ENCODE results near the gene DYNLL2. TPM values are rescaled to one million over a fixed set of nuclear protein-coding genes. Genes with fewer than 3 reads are reported as not detected.

Gene DYNLL2
- total and polyA plus RNA-seq, 10 donors: 9.9 to 29.7 (median 22.9) TPM

GRCh38 chr17:58049533-58049932 is 33.7 kb upstream of the DYNLL2 start:
- WGBS, 5 donors: 87 to 98% (median 94%) methylated on average over 4 of the region's 4 CpGs
- TF ChIP-seq CTCF (IDR thresholded peaks at IDR 0.05 in 8 of 11, conservative IDR thresholded peaks at IDR 0.05 in 3 of 11) (no peak), POLR2AphosphoS5 (IDR thresholded peaks at IDR 0.05) (no peak), POLR2A (IDR thresholded peaks at IDR 0.05) (no peak)
- DNase-seq: no peak
- Histone ChIP-seq H3K4me3 (no peak overlapping the region), H3K27ac (no peak overlapping the region), H3K27me3 (replicated peaks in 1 of 7) (peaks cover 0 to 14% (median 0%) of the 10 kb centered on the region in 7 donors), H3K36me3 (no peaks in the 10 kb centered on the region), H3K4me1 (no peaks in the 10 kb centered on the region), H3K9me3 (no peaks in the 10 kb centered on the region)
- intact Hi-C loops (cut with DNase I; ENCODE audit: low total_unique reads): no loop called here

- no peak for DNase-seq
- Histone ChIP-seq H3K4me1 (no peaks in the 10 kb centered on the region), H3K9me3 (no peaks in the 10 kb centered on the region), H3K27ac (no peak overlapping the region), H3K4me3 (no peak overlapping the region), H3K27me3 (replicated peaks in 1 of 7) (peaks cover 0 to 10% (median 0%) of the 10 kb centered on the region in 7 donors), H3K36me3 (no peaks in the 10 kb centered on the region)
- WGBS, 5 donors: 90 to 100% (median 97%) methylated on average over 2 of the region's 2 CpGs
- intact Hi-C loops (cut with DNase I; ENCODE audit: low total_unique reads): no loop called here
- TF ChIP-seq CTCF (IDR thresholded peaks at IDR 0.05 in 8 of 11, conservative IDR thresholded peaks at IDR 0.05 in 3 of 11): no peak
- TF ChIP-seq POLR2AphosphoS5 (IDR thresholded peaks at IDR 0.05): no peak
- no peak for TF ChIP-seq POLR2A (IDR thresholded peaks at IDR 0.05)
These were observed 32.3 kb upstream of the DYNLL2 start for GRCh38 chr17:58050966-58051365.

- Histone ChIP-seq H3K9me3 (no peaks in the 10 kb centered on the region), H3K27ac (no peak overlapping the region), H3K27me3 (replicated peaks in 1 of 7) (peaks cover 0 to 10% (median 0%) of the 10 kb centered on the region in 7 donors), H3K4me1 (no peaks in the 10 kb centered on the region), H3K4me3 (no peak overlapping the region), H3K36me3 (no peaks in the 10 kb centered on the region)
- no peak for DNase-seq
- WGBS, 5 donors: 72 to 92% (median 83%) methylated on average over 1 of the region's 1 CpG
- no peak for TF ChIP-seq CTCF (IDR thresholded peaks at IDR 0.05 in 8 of 11, conservative IDR thresholded peaks at IDR 0.05 in 3 of 11)
- TF ChIP-seq POLR2AphosphoS5 (IDR thresholded peaks at IDR 0.05): no peak
- no peak for TF ChIP-seq POLR2A (IDR thresholded peaks at IDR 0.05)
- intact Hi-C loops (cut with DNase I; ENCODE audit: low total_unique reads): no loop called here
These were observed 31.8 kb upstream of the DYNLL2 start for GRCh38 chr17:58051468-58051867.

GRCh38 chr17:58052407-58052806 is 30.8 kb upstream of the DYNLL2 start:
- no peaks in the 10 kb centered on the region for H3K36me3 ChIP-seq
- DNase-seq: no peak
- no peak overlapping the region for H3K27ac ChIP-seq
- TF ChIP-seq POLR2AphosphoS5 (IDR thresholded peaks at IDR 0.05) (no peak), POLR2A (IDR thresholded peaks at IDR 0.05) (no peak), CTCF (IDR thresholded peaks at IDR 0.05 in 8 of 11, conservative IDR thresholded peaks at IDR 0.05 in 3 of 11) (no peak)
- no peaks in the 10 kb centered on the region for H3K9me3 ChIP-seq
- WGBS, 5 donors: 65 to 91% (median 70%) methylated on average over 1 of the region's 1 CpG
- no peak overlapping the region for H3K4me3 ChIP-seq
- peaks cover 0 to 5% (median 0%) of the 10 kb centered on the region in 7 donors for H3K27me3 ChIP-seq (replicated peaks in 1 of 7)
- intact Hi-C loops (cut with DNase I; ENCODE audit: low total_unique reads): no loop called here
- no peaks in the 10 kb centered on the region for H3K4me1 ChIP-seq

Data from spleen (tissue), 11 donors.